NCI-H1048 (cell line): Measurements from ENCODE around the gene LY6G6F.

ENCODE experiments used
- DNase-seq: peaks from one replicate; lab custom pipeline; 2025; lab: John Stamatoyannopoulos, UW

Gene LY6G6F

DNA sequence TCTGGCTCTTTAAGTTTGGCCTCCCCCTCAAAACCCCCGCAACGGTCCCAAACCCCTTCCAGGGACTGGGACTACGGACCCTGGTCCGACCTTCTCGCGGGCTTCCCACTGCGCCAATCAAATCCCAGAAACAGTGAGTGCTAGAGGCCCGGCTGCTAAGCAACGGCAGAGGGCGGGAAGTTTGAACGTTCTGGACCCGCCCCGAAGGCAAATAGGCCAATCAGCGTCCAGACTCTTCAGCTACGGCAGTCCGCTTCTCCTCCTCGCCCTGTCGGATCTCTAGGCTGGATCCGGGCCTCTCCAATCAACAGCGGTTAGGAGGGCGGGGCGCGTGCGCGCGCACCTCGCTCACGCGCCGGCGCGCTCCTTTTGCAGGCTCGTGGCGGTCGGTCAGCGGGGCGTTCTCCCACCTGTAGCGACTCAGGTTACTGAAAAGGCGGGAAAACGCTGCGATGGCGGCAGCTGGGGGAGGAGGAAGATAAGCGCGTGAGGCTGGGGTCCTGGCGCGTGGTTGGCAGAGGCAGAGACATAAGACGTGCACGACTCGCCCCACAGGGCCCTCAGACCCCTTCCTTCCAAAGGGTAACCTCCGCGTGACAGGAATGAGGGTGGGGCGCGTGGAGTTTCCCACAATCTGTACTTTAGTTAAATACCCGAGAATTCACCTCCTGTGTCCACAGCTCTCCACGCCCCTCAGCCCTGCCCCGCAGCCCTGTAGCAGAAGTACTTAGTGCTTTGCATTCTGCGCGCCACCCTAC is 33.2 kb downstream of the LY6G6F start, which contains the start of gene MSH5:
TSS of gene MSH5 (plus strand) at position 367 of the 758 bp plus-strand sequence. CDS start 462 bp downstream, outside the sequence.
- DNase-seq = peak; percentile 98

DNA sequence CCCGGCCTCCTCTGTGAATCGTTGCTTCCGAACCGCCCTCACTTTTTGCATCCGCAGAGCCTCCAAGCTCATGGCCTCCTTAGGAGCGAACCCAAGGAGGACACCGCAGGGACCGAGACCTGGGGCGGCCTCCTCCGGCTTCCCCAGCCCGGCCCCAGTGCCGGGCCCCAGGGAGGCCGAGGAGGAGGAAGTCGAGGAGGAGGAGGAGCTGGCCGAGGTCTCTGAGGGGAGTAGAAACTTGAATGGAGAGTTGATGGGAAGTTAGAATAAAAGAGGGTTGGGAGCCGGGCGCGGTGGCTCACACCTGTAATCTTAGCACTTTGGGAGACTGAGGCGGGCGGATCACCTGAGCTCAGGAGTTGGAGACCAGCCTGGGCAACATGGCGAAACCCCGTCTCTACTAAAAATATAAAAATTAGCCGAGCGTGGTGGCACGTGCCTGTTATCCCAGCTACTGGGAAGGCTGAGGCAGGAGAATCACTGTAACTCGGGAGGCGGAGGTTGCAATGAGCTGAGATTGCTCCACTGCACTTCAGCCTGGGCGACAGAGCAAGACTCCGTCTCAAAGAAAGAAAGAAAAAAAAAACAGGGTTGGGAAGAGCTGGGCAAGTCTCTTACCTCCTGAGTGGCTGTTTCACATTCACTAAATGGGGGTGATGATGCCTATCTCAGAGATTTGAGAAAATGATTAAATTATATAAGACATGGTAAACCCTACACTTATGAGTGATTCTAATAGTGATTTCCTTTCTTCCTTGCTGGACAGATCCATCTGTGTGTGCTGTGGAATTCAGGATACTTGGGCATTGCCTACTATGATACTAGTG is 33.9 kb downstream of the LY6G6F start:
- no peak for DNase-seq

- no peak for DNase-seq
Observed at GRCh38 chr6:31741815-31742214, 35.1 kb downstream of the LY6G6F start.

DNA sequence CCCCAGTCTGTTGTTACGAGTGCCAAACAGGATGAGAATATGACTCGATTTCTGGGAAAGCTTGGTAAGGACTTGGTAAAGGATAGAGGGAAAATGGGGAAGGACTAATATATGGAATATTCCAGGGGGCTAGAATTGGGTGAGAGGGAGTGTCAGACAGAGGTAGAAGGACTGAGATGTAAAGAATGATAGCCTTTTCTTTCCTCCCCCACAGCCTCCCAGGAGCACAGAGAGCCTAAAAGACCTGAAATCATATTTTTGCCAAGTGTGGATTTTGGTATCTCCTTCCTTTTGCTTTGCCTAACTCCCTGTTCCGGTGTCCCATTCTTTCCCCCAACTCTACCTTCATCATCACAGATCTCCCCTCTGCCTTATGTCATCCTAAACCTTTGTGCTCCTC is 36.2 kb downstream of the LY6G6F start:
- DNase-seq = no peak

- DNase-seq = no peak
Observed at GRCh38 chr6:31744422-31744821, 37.8 kb downstream of the LY6G6F start.

GRCh38 chr6:31749301-31750036 is 42.8 kb downstream of the LY6G6F start:
- no peak for DNase-seq

- no peak for DNase-seq
Observed at GRCh38 chr6:31750411-31751022, 43.9 kb downstream of the LY6G6F start.

GRCh38 chr6:31752739-31753319 is 46.2 kb downstream of the LY6G6F start:
- no peak for DNase-seq

DNA sequence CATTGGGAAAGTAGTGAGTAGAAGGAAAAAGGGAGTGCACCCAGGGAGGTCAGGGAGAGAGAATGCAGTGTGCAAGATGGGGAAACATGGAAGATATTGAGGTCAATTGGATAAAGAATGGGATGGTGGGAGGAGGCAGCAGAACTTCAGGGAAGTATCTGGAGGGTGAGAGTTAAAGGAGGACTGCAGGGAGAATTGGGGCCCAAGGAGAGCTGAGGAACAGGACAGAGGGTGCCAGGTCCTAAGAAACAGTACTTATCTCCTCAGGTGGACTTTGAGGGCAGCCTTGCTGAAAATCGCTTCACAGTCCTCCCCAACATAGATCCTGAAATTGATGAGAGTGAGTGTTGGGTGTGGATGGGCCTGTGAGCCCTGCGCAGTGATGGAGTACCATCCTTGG is 51.6 kb downstream of the LY6G6F start:
- DNase-seq = no peak
